Activated T-cell treated with anti-CD3 and anti-CD28 coated beads for 24 hours (primary cell): Measurements from ENCODE around the gene NPS.

Experiments
- DNase-seq: peaks from one replicate; pipeline ENCODE4 v3.0.0-alpha.2; 2020; ENCODE audit warnings: low read depth

The NPS gene

GRCh38 chr10:127549009-127549408 lies at the start of gene NPS:
Gene NPS, plus strand, starts transcription at chr10:127549309. Its CDS starts 60 bp downstream, at chr10:127549369.
- no peak for DNase-seq

GRCh38 chr10:127500127-127500526 lies 49.0 kb upstream of the NPS start:
- no peak for DNase-seq

- no peak for DNase-seq
Observed at GRCh38 chr10:127506094-127506493, 43.0 kb upstream of the NPS start.

- no peak for DNase-seq
Observed at GRCh38 chr10:127522298-127522697, 26.8 kb upstream of the NPS start.

- DNase-seq = no peak
Observed at GRCh38 chr10:127523476-127523875, 25.6 kb upstream of the NPS start.

- no peak for DNase-seq
Observed at GRCh38 chr10:127524229-127524628, 24.9 kb upstream of the NPS start.

- no peak for DNase-seq
Observed at GRCh38 chr10:127524908-127525665, 24.0 kb upstream of the NPS start.

- no peak for DNase-seq
Observed at GRCh38 chr10:127525686-127526085, 23.4 kb upstream of the NPS start.

GRCh38 chr10:127526161-127526560 lies 22.9 kb upstream of the NPS start:
- no peak for DNase-seq

GRCh38 chr10:127527320-127527719 lies 21.8 kb upstream of the NPS start:
- DNase-seq = no peak

GRCh38 chr10:127527891-127528290 lies 21.2 kb upstream of the NPS start:
- no peak for DNase-seq

GRCh38 chr10:127532193-127532592 lies 16.9 kb upstream of the NPS start:
- no peak for DNase-seq

- no peak for DNase-seq
Observed at GRCh38 chr10:127532659-127533058, 16.4 kb upstream of the NPS start.

GRCh38 chr10:127534074-127534473 lies 15.0 kb upstream of the NPS start:
- DNase-seq = no peak

- DNase-seq = no peak
Observed at GRCh38 chr10:127534496-127534895, 14.6 kb upstream of the NPS start.

GRCh38 chr10:127535802-127536515 lies 13.2 kb upstream of the NPS start:
- DNase-seq = no peak

- DNase-seq = no peak
Observed at GRCh38 chr10:127536972-127537760, 11.9 kb upstream of the NPS start.

GRCh38 chr10:127537924-127538323 lies 11.2 kb upstream of the NPS start:
- DNase-seq = no peak

- DNase-seq = no peak
Observed at GRCh38 chr10:127548022-127548421, 1.1 kb upstream of the NPS start.

- DNase-seq = no peak
Observed at GRCh38 chr10:127550861-127551260, 1.8 kb downstream of the NPS start.

- no peak for DNase-seq
Observed at GRCh38 chr10:127552446-127552845, 3.3 kb downstream of the NPS start.

GRCh38 chr10:127553417-127553816 lies 4.3 kb downstream of the NPS start:
- DNase-seq = no peak

GRCh38 chr10:127556916-127557315 lies 7.8 kb downstream of the NPS start:
- no peak for DNase-seq
